RWPE1 (cell line): ENCODE data around the gene SCGB3A1.

Source experiments
- CTCF ChIA-PET: fragments of 350-600 bp; sonication (Branson Sonifier 250); formaldehyde crosslinking; extraction: SDS; loops from one replicate; lab custom pipeline; 2021; lab: Yijun Ruan, JAX
- POLR2A ChIA-PET: fragments of 400-600 bp; formaldehyde crosslinking; extraction: SDS; loops from one replicate; lab custom pipeline; 2020; ENCODE audit warnings: antibody characterized with exemption; ENCODE audit not compliant: low non-redundant PET; lab: Yijun Ruan, JAX
- DNase-seq: peaks from one replicate; pipeline ENCODE4 v3.0.0; 2012; ENCODE audit warnings: low spot score
- H3K27ac ChIP-seq: fragments of 450-650 bp; 2 replicates; pipeline ENCODE4 v1.5.1; 2017
- TF ChIP-seq, protein P1 (sequence below): fragments of 450-650 bp; conservative IDR thresholded peaks from 2 replicates; pipeline ENCODE4 v1.5.1; 2017; ENCODE audit warnings: low read depth, mild to moderate bottlenecking

Gene SCGB3A1

DNA sequence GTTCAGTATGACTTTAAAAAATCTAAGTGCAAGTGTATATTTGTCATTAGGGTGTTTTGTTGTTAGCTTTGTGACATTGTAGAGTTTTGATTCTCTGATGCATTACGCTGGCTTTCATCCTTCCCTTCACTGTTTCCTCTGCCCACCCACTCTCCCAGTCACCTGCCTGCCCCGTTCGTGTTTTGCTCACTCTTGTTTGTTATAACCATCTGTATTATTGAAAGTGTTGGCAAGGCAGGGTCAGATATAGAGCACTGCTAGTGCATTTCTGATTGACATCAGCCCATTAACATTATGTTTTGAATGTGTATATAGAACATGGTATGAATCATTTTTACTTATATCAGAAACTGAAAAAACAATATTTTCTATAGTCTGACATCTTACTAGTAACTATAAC is 27.3 kb downstream of the SCGB3A1 start:
- no peak overlapping the region for H3K27ac ChIP-seq
- ChIA-PET POLR2A (no interaction called here), CTCF (no interaction called here)
- no peak for DNase-seq
- TF ChIP-seq, protein P1, sequence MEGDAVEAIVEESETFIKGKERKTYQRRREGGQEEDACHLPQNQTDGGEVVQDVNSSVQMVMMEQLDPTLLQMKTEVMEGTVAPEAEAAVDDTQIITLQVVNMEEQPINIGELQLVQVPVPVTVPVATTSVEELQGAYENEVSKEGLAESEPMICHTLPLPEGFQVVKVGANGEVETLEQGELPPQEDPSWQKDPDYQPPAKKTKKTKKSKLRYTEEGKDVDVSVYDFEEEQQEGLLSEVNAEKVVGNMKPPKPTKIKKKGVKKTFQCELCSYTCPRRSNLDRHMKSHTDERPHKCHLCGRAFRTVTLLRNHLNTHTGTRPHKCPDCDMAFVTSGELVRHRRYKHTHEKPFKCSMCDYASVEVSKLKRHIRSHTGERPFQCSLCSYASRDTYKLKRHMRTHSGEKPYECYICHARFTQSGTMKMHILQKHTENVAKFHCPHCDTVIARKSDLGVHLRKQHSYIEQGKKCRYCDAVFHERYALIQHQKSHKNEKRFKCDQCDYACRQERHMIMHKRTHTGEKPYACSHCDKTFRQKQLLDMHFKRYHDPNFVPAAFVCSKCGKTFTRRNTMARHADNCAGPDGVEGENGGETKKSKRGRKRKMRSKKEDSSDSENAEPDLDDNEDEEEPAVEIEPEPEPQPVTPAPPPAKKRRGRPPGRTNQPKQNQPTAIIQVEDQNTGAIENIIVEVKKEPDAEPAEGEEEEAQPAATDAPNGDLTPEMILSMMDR: no peak

DNA sequence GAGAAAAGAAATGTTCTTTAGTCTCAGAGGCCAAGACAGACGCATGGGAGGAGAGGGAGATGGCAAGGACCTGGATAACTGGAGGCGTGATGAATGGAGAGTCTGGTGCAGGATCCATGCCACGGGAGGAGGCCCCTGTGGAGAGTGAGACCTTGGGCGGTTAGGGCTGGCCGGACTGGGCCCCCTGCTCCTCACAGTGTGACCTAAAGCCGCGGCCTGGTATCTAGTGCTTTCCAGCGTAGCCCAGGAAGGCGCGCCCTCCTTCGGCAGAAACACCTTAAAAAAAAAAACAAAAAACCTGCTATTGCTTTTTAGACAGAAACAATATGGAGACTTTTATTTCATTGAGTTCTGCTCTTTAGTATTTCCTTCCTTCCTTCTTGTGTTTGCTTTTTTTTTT is 33.1 kb downstream of the SCGB3A1 start:
- CTCF ChIA-PET: interaction anchor here (0.6 kb wide), 1 partner anchor 243 kb away, joined by 3 read pairs; no protein-coding TSS in a partner anchor
- no peak for DNase-seq
- no peak overlapping the region for H3K27ac ChIP-seq
- POLR2A ChIA-PET: no interaction called here
- TF ChIP-seq, protein P1: no peak

- POLR2A ChIA-PET: no interaction called here
- no peak for DNase-seq
- no peak overlapping the region for H3K27ac ChIP-seq
- CTCF ChIA-PET: interaction anchor here (0.6 kb wide), 1 partner anchor 25 kb away, joined by 3 read pairs; no protein-coding TSS in a partner anchor
- TF ChIP-seq, protein P1: no peak
Observed at GRCh38 chr5:180557217-180557809, 34.0 kb downstream of the SCGB3A1 start.

- DNase-seq: no peak
- TF ChIP-seq, protein P1: no peak
- ChIA-PET POLR2A (interaction anchor here (0.7 kb wide), 1 partner anchor 22 kb away, joined by 4 read pairs; no protein-coding TSS in a partner anchor), CTCF (interaction anchor here (0.6 kb wide), 1 partner anchor 274 kb away, joined by 3 read pairs; no protein-coding TSS in a partner anchor)
- H3K27ac ChIP-seq: no peak overlapping the region
Observed at GRCh38 chr5:180555168-180555921, 36.0 kb downstream of the SCGB3A1 start.

DNA sequence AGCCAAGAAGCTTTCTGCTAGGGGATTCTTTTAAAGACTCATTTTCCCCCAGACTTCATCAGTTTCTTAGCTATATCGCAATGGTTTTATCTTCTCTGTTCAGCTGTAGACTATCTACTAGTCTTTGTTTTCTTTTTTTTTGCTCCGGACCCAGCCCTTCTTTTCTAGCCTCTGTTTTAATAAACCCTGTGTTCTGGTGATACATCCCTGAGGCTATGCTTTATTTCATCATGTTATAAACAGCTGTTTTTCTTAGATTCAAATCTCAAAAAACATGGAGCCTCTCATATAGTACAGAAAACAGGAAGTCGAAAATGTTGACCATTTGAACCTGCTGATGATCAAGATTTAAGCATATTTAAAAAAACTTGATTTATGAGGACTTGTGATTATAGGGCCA is 37.8 kb downstream of the SCGB3A1 start:
- H3K27ac ChIP-seq: no peak overlapping the region
- POLR2A ChIA-PET: no interaction called here
- CTCF ChIA-PET: interaction anchor here (0.6 to 0.7 kb wide), 2 partner anchors 38 to 194 kb away, joined by 3 to 6 read pairs; no protein-coding TSS in a partner anchor
- TF ChIP-seq, protein P1: no peak
- no peak for DNase-seq

DNA sequence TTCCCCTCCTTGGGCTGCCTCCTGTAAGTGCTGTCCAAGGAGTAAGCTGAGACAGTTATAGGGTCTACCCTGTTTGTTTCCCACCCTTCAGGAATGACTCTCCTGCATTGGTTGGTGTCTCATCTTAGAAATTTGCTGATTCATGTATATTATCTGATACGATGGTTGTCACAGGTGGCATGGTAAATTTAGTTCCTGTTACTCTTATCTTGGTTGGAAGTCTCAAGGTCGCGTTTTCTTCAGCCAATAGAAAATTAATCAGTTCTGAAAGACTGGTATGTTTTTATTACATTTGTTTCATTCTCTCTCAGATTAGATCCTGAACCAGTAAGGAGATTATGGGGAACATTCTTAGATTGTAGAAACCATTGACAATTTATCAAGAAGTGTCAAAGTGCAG is 42.7 kb downstream of the SCGB3A1 start:
- TF ChIP-seq, protein P1: no peak
- POLR2A ChIA-PET: no interaction called here
- CTCF ChIA-PET: no interaction called here
- no peak overlapping the region for H3K27ac ChIP-seq
- DNase-seq: no peak
